OCI-LY7 (cell line): ENCODE data around the gene STX18. TPM values are rescaled to one million over a fixed set of nuclear protein-coding genes. Genes with fewer than 3 reads are reported as not detected.

Source experiments
- BruUV-seq: library from RNA; stranded (reverse); fragments of 400-500 nt; replicated peaks from 2 replicates; lab custom pipeline; 2021; lab: Mats Ljungman, UMichigan
- CTCF ChIA-PET: fragments of 300-600 bp; sonication (Branson Sonifier 250); formaldehyde crosslinking; loops from one replicate; lab custom pipeline; 2022; ENCODE audit warnings: antibody characterized with exemption; ENCODE audit not compliant: unreplicated experiment; lab: Charles Lee
- POLR2A ChIA-PET: fragments of 300-600 bp; sonication (Branson Sonifier 250); formaldehyde crosslinking; loops from one replicate; lab custom pipeline; 2022; ENCODE audit warnings: antibody characterized with exemption; lab: Charles Lee
- DNase-seq: peaks from one replicate; pipeline ENCODE4 v3.0.0-alpha.2; 2015; ENCODE audit warnings: low spot score
- H2AFZ ChIP-seq: fragments of 200-600 bp; sonication (generic), shearing (Covaris generic); 2 replicates; pipeline ENCODE4 v1.6.1; 2014; ENCODE audit warnings: mild to moderate bottlenecking, antibody characterized with exemption, low read length, moderate library complexity
- H3K27ac ChIP-seq: fragments of 200-600 bp; sonication (generic); 2 replicates; pipeline ENCODE4 v1.5.1; 2014; ENCODE audit warnings: mixed run types, low read depth, mild to moderate bottlenecking, moderate library complexity, low read length, inconsistent platforms; ENCODE audit not compliant: poor library complexity, severe bottlenecking
- H3K36me3 ChIP-seq: fragments of 200-600 bp; sonication (generic); 2 replicates; pipeline ENCODE4 v1.6.1; 2014; ENCODE audit warnings: mild to moderate bottlenecking, antibody characterized with exemption, low read length, moderate library complexity, mixed read lengths; ENCODE audit not compliant: insufficient read depth
- H3K4me1 ChIP-seq: fragments of 200-600 bp; sonication (generic); 2 replicates; pipeline ENCODE4 v1.5.1; 2014; ENCODE audit warnings: mild to moderate bottlenecking, low read length; ENCODE audit not compliant: insufficient read depth, poor library complexity, severe bottlenecking
- H3K4me2 ChIP-seq: fragments of 200-600 bp; sonication (generic); 2 replicates; pipeline ENCODE4 v1.6.1; 2014; ENCODE audit warnings: mild to moderate bottlenecking, low read length
- H3K4me3 ChIP-seq: fragments of 200-600 bp; sonication (generic); 2 replicates; pipeline ENCODE4 v1.5.1; 2014; ENCODE audit warnings: mild to moderate bottlenecking, low read depth, low read length; ENCODE audit not compliant: poor library complexity, severe bottlenecking
- H3K79me2 ChIP-seq: fragments of 200-600 bp; sonication (generic); 2 replicates; pipeline ENCODE4 v1.6.1; 2016; ENCODE audit warnings: low read depth, mild to moderate bottlenecking, low read length, moderate library complexity, mixed read lengths; ENCODE audit not compliant: insufficient read depth
- H3K9me2 ChIP-seq: fragments of 200-600 bp; sonication (generic); 2 replicates; pipeline ENCODE4 v1.6.1; 2016; ENCODE audit warnings: mild to moderate bottlenecking, low read length, mixed read lengths; ENCODE audit not compliant: insufficient read depth
- H3K9me3 ChIP-seq: fragments of 200-600 bp; sonication (generic); 2 replicates; pipeline ENCODE4 v1.6.1; 2014; ENCODE audit warnings: mild to moderate bottlenecking, mixed run types, low read length, mixed read lengths
- H4K20me1 ChIP-seq: fragments of 200-600 bp; sonication (generic); 2 replicates; pipeline ENCODE4 v1.6.1; 2014; ENCODE audit warnings: mild to moderate bottlenecking, antibody characterized with exemption, low read length, moderate library complexity, mixed read lengths; ENCODE audit not compliant: insufficient read depth
- EZH2phosphoT487 ChIP-seq: fragments of 200-600 bp; sonication (generic); IDR thresholded peaks from 2 replicates; pipeline ENCODE4 v1.6.1; 2018; ENCODE audit warnings: low read depth, borderline replicate concordance, mild to moderate bottlenecking, mixed run types, antibody characterized with exemption, low read length, moderate library complexity, mixed read lengths
- intact Hi-C: fragments of 100-400 bp; cut with micrococcal nuclease; formaldehyde crosslinking; loops from one replicate; pipeline ENCODE4 v1.10.0; 2022; ENCODE audit not compliant: unreplicated experiment
- total RNA-seq, 2 experiments: library from RNA; depleted of rRNA in 1 of 2; stranded (reverse); fragments of >200 nt in 1 of 2; shearing (Covaris generic) in 1 of 2; gene quantifications; 2 replicates each; pipeline ENCODE4 v1.2.3, GENCODE V29; 2014 to 2022
- TF ChIP-seq, protein P1 (sequence below): fragments of 200-600 bp; sonication (generic); conservative IDR thresholded peaks from 2 replicates; pipeline ENCODE4 v1.5.1; 2014; ENCODE audit warnings: mild to moderate bottlenecking, antibody characterized with exemption, low read length, moderate library complexity, mixed read lengths

Gene STX18
- total RNA-seq, 2 experiments from 2014 or later = 30.6 to 35.2 TPM

DNA sequence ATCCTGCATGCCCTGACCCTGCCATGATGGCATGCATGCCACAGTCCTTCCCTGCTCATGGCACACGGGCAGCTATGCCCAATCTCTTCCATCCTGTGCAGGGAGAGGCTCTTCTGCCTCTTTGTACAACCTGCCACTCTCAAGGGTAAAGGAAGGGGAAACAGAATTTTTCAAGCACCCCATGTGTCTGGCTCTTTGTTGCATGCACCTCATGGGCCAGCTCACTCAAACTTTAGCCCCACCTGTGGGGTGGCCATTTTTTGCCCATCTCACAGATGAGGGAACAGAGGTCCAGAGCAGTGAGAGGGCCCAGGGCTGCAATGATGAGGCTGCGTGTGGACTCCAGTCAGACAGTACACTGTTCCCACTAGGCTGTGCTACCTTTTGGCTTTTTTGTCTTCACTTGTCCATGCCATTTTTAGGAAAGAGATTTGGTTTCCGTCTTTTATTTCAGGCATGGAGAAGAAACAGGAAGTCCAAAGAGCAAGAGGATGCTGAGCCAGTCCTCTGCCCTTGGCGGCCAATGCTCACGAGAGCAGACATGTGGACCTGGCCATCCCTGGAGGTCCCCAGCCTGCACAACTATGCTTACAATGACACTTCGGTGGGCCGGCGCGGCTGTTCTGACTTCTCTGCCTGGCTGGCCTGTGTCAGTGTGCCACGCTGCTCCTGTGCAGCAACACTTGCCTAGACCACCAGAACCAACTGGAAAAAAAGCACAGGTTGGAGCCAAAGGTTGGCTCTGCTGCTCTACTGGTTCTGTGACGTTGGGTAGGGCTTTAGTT lies 109.3 kb downstream of the STX18 start:
- ChIA-PET CTCF (interaction anchor here (0.8 kb wide), 2 partner anchors 173 to 181 kb away, joined by 3 to 4 read pairs; no protein-coding TSS in a partner anchor), POLR2A (no interaction called here)
- no peak overlapping the region for H3K4me2 ChIP-seq
- H3K4me1 ChIP-seq = peaks cover 25% of the 10 kb centered on the region
- no peaks in the 10 kb centered on the region for H3K9me2 ChIP-seq
- no peak for DNase-seq
- no peaks in the 10 kb centered on the region for H3K9me3 ChIP-seq
- no peaks in the 10 kb centered on the region for H3K79me2 ChIP-seq
- no peak overlapping the region for H2AFZ ChIP-seq
- intact Hi-C loops = no loop called here
- no peak overlapping the region for H3K27ac ChIP-seq
- H3K4me3 ChIP-seq = no peak overlapping the region
- BruUV-seq = no TSS peak
- H4K20me1 ChIP-seq = 0 out of 2 replicates have a peak, but pooled peaks cover 4% of the 10 kb centered on the region
- peaks cover 30% of the 10 kb centered on the region for H3K36me3 ChIP-seq
- TF ChIP-seq EZH2phosphoT487 = no peak
- TF ChIP-seq, protein P1, sequence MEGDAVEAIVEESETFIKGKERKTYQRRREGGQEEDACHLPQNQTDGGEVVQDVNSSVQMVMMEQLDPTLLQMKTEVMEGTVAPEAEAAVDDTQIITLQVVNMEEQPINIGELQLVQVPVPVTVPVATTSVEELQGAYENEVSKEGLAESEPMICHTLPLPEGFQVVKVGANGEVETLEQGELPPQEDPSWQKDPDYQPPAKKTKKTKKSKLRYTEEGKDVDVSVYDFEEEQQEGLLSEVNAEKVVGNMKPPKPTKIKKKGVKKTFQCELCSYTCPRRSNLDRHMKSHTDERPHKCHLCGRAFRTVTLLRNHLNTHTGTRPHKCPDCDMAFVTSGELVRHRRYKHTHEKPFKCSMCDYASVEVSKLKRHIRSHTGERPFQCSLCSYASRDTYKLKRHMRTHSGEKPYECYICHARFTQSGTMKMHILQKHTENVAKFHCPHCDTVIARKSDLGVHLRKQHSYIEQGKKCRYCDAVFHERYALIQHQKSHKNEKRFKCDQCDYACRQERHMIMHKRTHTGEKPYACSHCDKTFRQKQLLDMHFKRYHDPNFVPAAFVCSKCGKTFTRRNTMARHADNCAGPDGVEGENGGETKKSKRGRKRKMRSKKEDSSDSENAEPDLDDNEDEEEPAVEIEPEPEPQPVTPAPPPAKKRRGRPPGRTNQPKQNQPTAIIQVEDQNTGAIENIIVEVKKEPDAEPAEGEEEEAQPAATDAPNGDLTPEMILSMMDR = no peak

DNA sequence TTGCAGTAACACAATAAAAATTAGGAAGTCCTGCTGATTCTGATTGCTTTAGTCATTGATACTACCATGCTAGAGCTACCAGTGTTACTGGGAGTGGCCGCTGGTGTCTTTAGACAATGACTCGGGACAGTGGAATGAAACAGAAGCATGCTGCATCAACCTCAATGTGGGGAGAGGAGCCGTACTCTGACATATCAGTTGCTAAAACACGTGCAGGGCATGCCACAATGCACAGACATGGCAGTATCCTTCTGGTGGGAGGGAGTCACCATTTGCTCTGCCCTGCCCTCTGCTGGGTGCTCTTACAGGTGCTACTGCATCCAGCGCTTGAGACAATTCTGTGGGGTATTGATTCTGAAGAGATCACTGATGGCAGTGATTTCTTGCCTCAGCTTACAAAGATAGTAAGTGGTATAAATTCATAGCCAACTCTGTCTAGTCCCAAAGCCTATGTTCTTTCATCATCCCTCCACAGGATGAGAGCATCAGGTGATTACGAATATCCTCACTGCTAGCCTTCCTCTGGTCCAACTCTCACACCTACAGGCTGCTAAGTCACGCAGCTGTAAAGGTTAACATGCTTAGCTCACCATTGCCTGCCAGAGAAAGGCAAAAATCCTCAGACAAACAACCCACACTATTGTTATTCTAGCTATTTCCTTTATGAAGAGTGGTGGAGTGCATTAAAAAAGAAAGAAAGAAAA lies 111.2 kb downstream of the STX18 start:
- no peak overlapping the region for H3K4me3 ChIP-seq
- H4K20me1 ChIP-seq = 0 out of 2 replicates have a peak, but pooled peaks cover 4% of the 10 kb centered on the region
- peaks cover 22% of the 10 kb centered on the region for H3K36me3 ChIP-seq
- peak; percentile 86 for DNase-seq
- CTCF ChIA-PET = interaction anchor here (0.6 kb wide), 1 partner anchor 54 kb away, joined by 3 read pairs; no protein-coding TSS in a partner anchor
- no peaks in the 10 kb centered on the region for H3K9me2 ChIP-seq
- no peaks in the 10 kb centered on the region for H3K9me3 ChIP-seq
- H3K79me2 ChIP-seq = no peaks in the 10 kb centered on the region
- BruUV-seq = no TSS peak
- intact Hi-C loops = loop anchor here (1.0 to 2.0 kb wide), 4 partner anchors 86 to 178 kb away; no protein-coding TSS in a partner anchor
- TF ChIP-seq, protein P1 = peak; percentile 92
- TF ChIP-seq EZH2phosphoT487 = no peak
- peak overlapping the region; percentile 75; the same call in 1 of the 2 replicates for H2AFZ ChIP-seq
- H3K27ac ChIP-seq = no peak overlapping the region
- peak overlapping the region; percentile 27 for H3K4me2 ChIP-seq
- POLR2A ChIA-PET = no interaction called here
- peaks cover 24% of the 10 kb centered on the region for H3K4me1 ChIP-seq
